Ovary (tissue), 3 donors: ENCODE measurements around the gene HSFX2.
"Not testable (repeated sequence)": the region's sequence is repeated elsewhere in the genome, so short reads cannot be mapped to it uniquely, and the experiment has no call there.

ENCODE experiments used
- CTCF ChIP-seq, 3 donors: fragments of 450-650 bp in 2 of 3; fragments of 200-600 bp in 1 of 3; IDR thresholded peaks; one replicate each; pipeline versions ENCODE4 v1.5.1 to v1.8.0; 2016 to 2022; ENCODE audit warnings: antibody characterized with exemption in 3 of 3, mild to moderate bottlenecking in 1 of 3
- EP300 ChIP-seq: sonication (generic); formaldehyde crosslinking; IDR thresholded peaks from one replicate; pipeline ENCODE4 v1.6.1; 2017; ENCODE audit warnings: antibody characterized with exemption
- POLR2A ChIP-seq: fragments of 450-650 bp; IDR thresholded peaks from one replicate; pipeline ENCODE4 v1.6.1; 2017; ENCODE audit warnings: antibody characterized with exemption, mild to moderate bottlenecking, moderate library complexity
- donor health status: DM: no; HTN: no; CAD: no.

GRCh38 chrX:149595943-149596342 lies 829 bp upstream of the HSFX2 start:
- TF ChIP-seq EP300; CTCF (IDR thresholded peaks at IDR 0.05); POLR2A: not testable (repeated sequence)
